SK-N-SH (cell line): ENCODE measurements around the gene SOBP. TPM values are rescaled to one million over a fixed set of nuclear protein-coding genes. Genes with fewer than 3 reads are reported as not detected.

Experiments used
- polyA plus RNA-seq, 3 experiments: library from polyadenylated mRNA; depleted of rRNA; stranded (reverse); fragments of >200 nt; gene quantifications; 2 replicates each; pipeline ENCODE4 v1.2.3, GENCODE V29; 2012

SOBP gene
- polyA plus RNA-seq, 1 of the 3 experiments (the other 2 are of a cell fraction), result 0.61 TPM

Other genes starting within 250 kb of the SOBP start
- 5.6 and 6.3 TPM in 2 replicates for gene PDSS2, start 30.6 kb upstream of the SOBP start, polyA plus RNA-seq (2012; rRNA removed)